T1000 (cell line): ENCODE data around the gene ACACA.
"Not testable (repeated sequence)": the region's sequence is repeated elsewhere in the genome, so short reads cannot be mapped to it uniquely, and the experiment has no call there.

ENCODE experiments used
- DNase-seq: peaks from one replicate; lab custom pipeline; 2025; ENCODE audit warnings: mixed read lengths; lab: John Stamatoyannopoulos, UW

The ACACA gene

DNA sequence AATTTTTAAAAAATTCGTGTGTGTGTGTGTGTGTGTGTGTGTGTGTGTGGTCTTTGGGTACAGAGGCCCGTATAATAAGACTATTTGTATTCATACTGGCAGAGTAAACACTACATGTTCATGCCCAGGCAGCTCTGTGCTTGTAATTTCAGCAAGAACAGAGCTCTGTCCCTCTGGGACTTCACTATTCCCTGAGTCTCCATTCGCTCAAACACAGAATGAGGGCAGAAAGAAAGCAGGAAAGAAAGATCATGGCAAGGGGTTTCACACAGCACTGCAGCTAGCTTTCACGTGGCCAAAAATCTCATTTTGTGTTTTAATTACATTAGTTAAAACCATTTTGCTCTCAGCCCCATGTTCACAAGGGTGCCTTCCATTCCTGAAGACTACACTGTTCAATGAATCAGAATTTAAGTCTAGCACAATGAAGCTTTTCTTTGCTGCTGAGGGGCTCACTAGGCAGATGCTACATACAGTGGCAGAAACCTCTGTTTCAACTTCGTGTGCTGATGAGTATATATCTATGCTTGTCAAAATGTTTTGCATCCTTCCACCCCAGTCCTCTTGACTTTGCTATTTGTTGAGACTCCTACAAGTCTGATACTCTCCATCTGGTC lies 229.3 kb downstream of the ACACA start:
- DNase-seq, result no peak

DNA sequence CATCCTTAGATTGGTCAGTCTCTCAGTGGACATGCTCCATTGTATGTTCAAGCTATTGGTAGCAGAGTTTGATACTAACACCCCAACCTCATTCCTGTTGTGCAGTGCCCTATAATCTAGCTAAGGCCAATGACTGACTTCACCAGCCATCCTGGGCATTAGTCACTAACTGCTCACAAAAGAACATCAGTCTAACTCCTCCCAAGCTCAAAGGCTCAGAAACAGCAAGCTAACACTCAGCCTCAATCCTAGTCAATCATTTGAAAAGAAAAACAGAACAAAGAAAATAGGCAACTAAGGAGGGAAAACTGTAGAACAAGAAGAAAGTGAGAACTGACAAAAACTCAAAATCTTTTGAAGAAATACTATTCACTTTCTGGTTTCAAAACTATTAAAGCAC lies 229.9 kb downstream of the ACACA start:
- no peak for DNase-seq

DNA sequence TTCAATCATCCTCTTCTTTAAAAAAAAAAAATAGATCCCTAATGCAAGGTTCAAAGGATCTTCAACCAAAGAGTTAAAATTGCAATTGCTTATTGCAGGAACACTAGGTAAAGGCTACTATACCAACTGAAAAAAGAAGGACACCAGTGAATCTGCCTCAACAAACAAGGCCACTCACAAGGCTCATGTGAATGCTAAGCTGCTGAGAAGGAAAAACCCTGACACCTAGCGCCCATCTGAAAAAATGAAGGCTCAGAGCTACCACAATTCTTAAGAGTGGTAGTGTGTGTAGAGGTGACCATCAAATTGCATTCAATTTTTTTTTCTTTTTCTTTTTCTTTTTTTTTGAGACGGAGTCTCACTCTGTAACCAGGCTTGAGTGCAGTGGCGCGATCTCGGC lies 232.4 kb downstream of the ACACA start:
- DNase-seq, result no peak

DNA sequence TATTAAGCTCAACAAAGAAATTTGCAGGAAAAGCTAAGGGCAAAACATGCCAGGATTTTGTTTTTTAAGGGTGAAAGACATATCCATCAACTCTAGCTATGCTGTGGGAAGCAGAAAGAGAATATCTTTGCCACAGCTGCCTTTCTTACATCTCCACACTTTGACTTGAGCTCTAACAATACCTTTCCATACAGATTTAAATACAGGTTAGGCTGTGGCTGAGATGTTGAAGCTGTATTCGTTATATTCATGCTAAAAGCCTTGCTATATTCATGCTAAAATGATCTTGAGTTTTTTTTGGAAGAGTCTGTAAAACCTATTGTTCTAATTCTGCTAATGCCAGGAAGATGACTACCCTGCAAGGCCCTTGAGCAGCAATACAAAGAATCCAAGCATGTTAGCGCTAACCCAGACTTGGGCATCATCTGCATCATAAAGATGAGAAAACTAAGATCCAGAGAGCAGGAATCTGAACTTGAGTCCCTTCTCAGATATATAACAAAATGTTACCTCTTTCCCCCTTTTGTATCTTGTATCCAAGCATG lies 235.7 kb downstream of the ACACA start:
- no peak for DNase-seq

DNA sequence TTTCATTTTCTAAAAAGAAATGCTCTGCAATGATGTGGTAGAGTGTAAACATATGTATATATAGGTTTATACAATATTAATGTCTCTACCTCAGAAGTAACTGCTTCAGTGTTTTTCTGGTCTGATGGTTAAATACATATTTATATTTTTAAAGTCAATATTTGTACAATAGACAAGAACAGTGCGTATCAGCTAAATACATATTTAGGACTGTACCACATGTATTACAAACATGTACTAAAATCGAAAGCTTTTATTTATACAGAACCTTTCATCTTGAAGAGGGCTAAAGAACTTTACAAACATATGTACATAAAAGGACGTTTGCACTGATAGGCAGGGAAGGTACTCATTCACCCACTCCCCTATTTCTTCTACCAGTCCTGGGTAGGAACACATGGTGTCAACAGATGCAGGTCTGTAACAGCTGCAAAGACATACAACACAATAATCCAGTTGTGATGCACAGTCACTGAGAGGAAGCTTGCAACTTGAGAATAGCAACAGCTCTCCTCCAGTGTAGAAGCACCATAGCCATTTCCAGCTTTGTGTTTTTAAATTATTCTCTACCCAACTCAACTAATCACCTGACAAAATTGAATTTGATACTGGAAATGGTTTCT lies 237.8 kb downstream of the ACACA start:
- no peak for DNase-seq

DNA sequence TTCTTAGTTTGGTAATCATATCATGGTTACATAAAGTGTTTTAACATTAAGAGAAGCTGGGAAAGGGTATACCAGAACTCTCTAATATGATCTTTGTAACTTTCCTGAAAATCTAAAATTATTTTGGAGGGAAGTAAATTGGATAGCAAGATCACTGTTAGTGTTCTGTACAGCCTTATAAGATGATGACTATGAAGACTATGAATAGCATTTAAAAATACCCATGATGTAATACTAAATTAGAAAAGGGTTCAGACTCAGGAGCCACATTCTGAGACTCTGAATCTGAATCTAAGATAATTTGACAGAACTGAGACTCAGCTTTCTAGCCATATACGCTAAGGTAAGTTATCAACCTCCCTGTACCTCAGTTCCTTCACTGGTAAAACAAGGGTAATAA lies 238.9 kb downstream of the ACACA start:
- DNase-seq, result no peak

DNA sequence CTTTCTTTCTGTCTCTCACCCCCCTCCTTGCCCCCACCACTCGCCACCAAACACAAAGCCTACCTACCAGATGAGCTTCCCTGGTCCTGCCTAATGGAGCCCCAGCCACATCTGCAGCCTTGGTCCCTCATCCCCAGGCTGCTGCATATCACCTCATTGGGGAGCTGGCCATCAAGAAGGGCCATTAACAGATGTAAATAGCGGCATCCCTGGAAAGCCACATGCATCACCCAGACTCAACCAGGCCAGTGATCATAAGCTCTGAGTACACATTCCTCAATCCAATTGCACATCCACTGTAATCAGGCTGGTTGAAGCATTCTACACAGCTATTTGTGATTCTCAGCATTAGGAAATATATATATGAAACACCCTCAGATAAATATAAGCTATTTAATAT lies 242.6 kb downstream of the ACACA start:
- no peak for DNase-seq

DNA sequence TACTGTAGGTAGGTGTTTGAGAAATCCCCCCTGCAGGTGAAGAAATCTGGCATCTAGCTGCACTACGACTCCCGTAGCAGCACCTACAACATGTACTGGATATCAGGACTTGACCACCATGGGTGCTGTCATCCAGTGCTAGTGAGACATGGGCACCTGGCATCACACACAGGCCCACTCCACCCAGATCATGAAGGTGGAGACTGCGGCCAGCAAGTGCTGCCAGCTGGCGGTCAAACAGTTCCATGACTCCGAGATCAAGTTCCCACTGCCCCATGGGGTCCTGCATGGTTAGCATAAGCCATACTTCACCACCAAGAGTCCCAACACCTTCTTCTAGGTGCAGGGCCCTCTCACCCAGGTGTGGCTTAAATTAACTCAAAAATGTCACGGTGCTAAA lies 243.8 kb downstream of the ACACA start:
- DNase-seq, result no peak

DNA sequence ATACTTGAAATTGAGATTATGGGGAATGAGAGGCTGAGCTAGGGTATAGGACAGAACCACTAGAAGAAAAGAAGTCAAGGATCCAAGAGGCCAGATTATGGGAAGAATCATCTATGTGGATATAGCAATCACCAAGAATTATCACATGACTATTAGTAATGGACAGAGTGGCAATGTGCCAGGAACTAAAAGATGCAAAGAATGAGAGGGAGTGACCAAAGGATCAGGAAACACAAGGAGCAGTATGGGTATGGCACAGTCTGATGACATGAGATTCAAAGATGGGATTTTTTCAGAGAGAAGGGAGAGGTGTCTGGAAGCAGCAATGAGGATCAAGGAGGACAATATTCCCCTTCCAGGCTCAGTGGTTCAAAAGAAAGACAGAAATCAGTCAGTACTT lies 245.7 kb downstream of the ACACA start:
- no peak for DNase-seq

DNA sequence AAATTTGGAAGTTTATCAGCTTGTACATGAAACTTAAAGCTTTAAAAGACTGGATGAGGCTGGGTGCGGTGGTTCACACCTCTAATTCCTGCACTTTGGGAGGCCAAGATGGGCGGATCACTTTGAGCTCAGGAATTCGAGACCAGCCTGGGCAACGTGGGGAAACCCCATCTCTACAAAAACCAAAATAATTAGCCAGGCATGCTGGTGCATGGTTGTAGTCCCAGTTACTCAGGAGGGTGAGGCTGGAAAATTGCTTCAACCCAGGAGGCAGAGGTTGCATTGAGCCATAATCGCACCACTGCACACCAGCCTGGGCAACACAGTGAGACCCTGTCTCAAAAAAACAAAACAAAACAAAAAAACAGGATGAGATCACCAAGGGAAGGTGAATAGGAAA lies 248.3 kb downstream of the ACACA start:
- no peak for DNase-seq

DNA sequence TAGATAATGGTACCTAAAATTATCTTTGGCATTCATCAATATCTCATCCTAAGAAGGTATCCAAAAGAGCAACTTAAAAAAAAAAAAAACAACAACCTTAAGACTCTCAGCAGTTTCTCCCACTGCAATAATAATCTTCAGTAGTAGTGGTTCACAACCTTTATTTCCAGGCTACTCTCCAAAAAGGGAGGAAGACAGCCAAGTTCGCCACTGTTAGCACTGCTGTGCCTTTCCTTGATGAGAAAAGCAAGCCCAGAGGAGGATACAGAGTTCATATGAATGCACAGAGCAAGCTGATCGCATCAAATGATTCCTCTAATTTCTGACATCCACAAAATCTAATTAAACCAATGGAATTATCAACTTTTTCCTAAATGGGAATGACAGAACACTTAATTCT lies 258.5 kb downstream of the ACACA start:
- no peak for DNase-seq

DNA sequence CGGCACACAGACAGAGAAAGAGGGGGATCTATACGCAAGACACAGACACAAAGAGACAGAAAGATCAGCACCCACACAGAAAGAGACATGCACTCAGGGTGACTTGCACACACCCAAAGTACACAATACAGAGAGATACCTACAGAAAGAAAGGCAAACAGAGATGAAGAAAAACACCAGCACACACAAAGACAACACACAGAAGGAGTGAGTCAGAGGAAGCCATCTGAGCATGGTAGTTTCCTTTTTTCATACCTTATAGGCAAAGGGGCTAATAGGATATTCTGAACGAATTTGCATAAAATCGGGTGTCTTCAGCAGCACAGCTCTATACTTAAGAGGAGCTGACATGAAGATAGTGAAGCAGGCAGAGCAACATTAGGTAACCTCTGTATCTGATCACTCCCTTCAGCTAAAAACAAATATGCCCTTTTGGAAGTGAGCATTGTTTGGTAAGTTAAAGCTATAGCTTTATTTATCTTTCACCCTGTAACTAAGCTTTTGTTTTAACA lies 259.3 kb downstream of the ACACA start:
- DNase-seq, result no peak

DNA sequence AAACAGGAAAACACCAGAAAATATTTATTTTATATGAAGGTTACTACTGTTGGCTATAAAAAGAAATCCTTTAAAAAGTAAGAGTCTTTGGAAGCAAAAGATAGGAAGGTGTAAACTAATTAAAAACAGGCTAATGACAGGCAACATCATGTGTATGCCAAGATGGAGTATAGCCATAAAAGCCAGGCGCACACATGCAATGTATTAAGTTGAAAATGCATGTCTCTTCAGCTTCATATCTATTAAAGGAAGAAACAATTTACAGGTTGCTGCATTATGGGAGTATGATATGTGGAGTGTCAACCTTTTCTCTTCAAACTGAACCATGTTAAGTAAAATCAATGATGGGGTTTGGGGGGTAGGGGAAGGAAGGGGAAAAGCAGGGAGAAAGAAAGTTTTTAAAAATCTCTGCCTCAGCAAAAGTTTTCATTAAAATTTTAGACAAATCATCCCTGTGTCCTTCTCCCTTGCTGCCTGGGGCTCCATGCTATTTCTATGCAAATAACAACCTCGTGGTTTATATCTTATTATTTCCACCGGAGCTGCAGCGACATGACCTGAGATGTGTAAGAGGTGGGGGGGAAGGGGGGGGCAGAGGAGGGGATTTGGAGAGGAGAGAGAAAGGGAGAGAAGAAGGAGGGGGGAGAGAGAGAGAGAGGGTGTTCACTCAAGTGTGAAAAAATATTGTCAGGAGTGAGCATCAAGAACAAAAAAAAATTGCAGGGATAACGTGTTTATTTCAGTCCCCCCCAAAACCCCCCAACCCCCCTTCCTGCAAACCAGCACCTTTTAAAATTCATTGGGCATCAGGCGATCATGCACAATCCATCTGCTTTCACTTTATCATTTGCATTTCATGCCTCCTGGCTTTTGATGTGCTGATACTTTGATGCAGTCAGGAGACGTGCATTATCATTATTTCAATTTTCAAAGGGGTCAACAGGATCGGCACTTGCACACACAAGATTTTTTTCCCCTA lies 260.3 kb downstream of the ACACA start:
- DNase-seq, result no peak

DNA sequence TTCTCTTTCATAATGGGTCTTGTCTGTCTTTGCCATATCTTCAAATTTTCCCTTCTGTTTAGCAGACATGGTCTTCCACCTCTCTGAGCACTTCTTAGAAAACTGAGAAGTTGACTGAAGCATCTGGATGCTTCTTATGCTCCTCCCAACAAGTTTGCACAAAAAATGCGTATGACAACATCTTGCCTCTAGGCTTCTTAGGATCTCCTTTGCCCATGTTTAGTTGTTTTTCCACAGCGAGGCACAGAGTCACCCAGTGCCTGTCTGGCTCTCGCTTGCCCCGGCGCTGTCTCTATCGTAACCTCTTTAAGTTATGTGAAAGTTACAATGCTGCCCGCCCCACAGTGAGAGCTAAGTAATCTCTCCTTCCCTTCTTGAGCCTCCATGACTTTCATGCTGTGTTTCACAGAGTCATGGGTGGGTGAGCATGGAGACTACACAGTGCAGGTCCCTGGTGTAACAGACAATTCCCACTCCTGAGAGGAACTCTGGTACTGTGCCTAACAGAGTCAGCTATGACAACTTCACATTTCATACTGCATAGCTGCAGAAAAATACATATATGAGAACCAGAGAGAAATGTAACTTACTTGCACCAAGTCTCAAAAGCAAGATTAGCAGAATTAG lies 262.4 kb downstream of the ACACA start:
- no peak for DNase-seq

DNA sequence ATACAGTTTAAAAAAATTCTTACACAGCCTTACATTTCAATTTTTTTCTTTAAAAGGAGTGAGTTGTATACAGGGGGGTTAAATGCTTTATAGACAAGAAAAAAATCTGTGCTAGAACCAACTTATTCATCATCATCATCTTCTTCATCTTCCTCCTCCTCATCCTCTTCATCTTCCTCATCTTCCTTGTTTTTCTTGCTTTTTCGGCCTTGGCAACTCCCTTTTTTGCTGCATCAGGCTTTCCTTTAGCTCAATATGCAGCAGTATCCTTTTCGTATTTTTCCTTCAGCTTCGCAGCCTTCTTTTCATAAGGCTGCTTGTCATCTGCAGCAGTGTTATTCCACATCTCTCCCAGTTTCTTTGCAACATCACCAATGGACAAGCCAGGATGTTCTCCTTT lies 263.1 kb downstream of the ACACA start:
- DNase-seq, result not testable (repeated sequence)

DNA sequence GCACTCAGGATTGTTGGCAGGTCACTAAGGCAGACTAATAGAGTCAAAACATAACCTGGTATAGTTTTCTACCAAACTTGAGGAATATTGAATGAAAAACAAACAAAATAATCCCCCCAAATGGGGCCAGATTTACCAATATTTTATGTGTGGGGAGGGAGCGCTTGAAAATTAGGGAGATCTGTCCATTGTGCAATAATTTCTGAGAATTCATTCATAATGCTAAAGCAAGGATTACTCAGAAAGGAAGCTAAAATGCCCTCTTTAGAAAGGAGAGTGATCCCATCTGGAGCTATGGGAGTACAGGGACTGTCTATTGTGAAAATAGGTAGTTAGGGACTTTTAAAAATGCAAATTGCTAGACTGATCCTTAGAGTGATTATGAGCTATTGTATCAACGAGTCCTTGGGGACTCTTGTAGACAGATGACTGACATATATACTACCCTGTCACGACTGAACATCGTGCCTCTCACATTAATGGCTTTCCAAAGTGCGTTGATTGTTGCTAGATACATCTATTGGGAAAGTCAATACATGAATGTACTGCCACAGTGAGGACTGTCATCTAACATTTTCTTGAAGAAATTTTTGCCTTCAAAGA lies 264.2 kb downstream of the ACACA start:
- no peak for DNase-seq

DNA sequence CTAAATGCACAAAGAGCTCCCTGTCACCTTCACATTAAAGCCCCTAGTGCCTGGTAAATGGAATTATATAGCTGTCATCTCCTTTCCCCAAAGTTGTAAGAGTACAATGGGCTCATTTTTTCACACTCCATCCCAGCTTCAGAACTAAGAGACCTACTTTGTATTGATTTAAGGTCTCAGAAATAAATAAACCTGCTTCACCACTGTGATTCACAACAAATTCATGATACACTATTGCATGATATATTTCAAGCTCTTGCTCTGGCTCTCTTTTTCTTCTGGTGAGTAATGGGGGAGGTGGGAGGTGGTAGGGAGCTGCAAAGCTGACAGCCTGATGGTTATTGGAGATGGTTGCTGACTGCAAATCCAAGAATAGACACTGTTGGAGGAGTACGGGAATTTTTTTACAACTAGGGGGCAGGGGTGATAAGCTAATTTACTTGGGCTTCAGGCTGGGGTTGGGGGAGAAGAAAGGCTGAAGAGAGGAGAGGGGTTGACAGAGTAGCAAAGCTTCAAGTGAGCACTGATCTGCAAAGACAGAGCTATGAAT lies 268.0 kb downstream of the ACACA start:
- no peak for DNase-seq

DNA sequence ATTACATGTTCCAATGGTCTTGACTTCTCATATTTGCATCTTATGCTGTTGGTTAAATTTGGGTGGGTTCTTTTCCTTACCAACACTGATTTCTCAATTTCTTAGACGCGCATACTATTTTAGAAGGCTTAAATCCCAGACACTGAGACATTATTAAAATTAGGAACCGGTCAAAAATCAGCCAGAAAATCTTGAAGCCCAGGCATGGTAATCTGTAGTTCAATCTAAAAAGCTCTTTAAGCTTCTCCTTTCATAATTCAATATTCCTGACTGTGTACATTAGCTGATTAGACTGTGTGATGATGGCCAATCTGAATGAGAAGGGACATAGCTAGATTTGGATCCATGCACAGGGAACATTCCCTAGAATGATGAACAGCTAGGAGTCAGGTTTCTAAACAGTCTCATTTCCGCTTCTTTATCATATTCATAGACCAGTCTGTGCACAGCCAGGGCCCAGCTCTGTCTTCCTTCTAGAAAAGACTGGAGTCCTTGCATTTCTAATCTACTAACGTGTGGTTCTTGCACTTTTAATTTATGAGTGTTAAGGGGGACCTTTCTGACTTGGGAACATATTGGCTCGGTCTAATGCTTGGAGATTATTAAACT lies 268.6 kb downstream of the ACACA start:
- no peak for DNase-seq

DNA sequence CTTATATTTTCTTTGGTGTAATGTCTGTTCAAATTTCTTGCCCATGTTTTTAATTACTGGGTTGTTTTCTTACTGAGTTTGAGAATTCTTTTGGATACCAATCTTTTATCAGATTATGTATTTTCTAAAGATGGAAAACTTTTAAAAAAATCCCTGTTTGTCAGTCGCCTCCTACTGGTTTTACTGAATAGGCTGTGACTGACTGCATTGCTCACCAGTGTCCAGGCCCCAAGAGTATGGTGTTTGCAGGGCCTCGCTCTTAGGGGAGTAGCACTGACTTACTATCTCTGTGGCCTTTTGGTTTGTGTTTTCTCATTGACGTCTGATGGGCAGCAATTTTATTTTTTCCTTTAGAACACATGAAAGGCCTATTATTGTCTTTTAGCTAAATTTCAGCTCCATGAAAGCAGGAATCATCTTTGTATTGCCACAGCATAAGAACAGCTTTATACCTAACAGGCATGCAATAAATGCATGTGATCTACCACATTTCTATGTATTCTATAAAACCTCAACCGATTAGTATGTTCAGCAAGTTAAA lies 269.5 kb downstream of the ACACA start:
- DNase-seq, result no peak

DNA sequence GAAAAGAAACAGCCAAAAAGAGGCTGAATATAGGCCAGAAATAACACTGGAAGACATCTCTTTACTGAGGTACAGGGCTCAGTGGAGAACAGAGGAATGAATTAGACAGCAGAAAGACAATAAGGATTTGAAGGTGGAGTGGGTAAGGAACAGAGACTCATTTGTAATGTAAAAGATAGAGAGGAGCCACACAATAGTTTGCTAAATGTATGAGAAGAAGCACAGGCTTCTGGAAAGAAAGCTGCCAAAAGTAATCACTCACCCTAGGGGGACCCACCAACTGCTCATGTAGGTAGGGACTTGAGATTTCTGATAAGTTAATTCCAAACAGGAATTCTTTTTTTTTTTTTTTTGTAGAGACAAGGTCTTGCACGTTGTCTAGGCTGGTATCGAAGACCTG lies 271.1 kb downstream of the ACACA start:
- DNase-seq, result no peak

DNA sequence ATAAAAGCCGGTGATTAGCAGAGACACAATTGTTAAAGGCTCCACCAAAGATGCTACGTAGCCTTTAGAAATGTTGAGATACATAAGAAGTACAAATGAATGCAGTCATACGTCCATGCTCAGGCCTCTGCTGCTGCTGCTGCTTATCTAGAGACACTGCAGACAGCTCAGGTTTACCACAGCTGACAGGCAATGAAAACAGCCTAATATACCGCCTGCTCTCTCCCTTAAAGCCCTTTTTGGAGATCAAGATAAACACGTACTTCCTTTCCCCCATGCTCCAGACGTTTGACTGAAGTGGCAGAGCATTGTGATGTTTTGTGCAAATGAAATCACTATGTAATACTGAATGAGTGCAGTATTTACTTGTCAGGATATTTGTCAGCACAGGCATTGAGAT lies 272.6 kb downstream of the ACACA start:
- no peak for DNase-seq
